Measurements from ENCODE around the gene GALNT2.

Gene GALNT2

DNA sequence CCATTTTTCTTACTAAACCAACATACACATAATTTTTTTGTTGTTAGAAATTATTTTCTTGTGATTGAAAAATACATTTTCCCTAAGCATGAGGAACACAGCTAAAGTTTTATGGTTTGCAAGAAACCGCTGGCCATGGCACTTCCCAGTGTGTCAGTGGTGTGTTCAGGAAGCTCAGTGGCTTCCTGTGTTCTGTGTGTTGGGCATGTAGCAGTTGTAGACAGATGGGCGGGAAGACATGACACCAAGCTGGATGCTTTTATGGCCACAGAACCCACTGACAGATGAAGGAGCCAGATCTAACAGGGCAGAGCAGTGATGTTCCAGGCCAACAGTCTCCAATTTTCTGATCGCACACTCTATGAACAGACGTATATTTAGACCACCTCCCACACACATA is 119.8 kb downstream of the GALNT2 start:
- no peak for DNase-seq
- in situ Hi-C loops (cut with HindIII; ENCODE audit: low pct_ligation_motif_present, low sequenced_read_pairs) = no loop called here
- Histone ChIP-seq H3K36me3 (replicated peaks) (no peaks in the 10 kb centered on the region), H3K4me3 (ENCODE audit: low read depth, low read length) (no peak overlapping the region), H3K27me3 (replicated peaks) (no peaks in the 10 kb centered on the region), H3K27ac (no peak overlapping the region)
- no peak for TF ChIP-seq CTCF (IDR thresholded peaks at IDR 0.05; ENCODE audit: low read depth, low read length, missing control alignments)

DNA sequence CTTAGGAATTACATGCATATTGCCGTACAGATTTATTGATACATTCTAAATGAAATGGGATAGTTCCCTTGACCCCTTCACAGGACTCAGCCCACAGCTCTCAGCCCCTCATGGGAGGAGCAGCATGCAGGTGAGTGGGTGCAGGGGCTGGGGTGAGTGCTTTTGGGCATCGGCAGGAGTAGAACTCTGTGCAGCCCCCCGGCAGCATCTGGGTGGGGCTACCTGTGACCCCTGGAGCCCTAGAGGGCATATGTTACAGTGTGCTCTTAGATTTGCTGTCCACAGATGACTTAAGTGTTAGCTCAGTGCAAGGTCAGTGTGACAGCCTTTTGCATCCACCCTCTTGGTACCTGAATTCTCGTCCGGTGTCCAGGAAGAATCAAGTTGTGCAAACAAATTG is 120.3 kb downstream of the GALNT2 start:
- TF ChIP-seq CTCF (IDR thresholded peaks at IDR 0.05; ENCODE audit: low read depth, low read length, missing control alignments) = no peak
- no peak overlapping the region for H3K4me3 ChIP-seq (ENCODE audit: low read depth, low read length)
- no peaks in the 10 kb centered on the region for H3K27me3 ChIP-seq (replicated peaks)
- no peak for DNase-seq
- H3K36me3 ChIP-seq (replicated peaks) = no peaks in the 10 kb centered on the region
- no peak overlapping the region for H3K27ac ChIP-seq
- in situ Hi-C loops (cut with HindIII; ENCODE audit: low pct_ligation_motif_present, low sequenced_read_pairs) = no loop called here

GRCh38 chr1:230188826-230189225 is 121.8 kb downstream of the GALNT2 start:
- H3K4me3 ChIP-seq (ENCODE audit: low read depth, low read length) = no peak overlapping the region
- no peak for DNase-seq
- TF ChIP-seq CTCF (IDR thresholded peaks at IDR 0.05; ENCODE audit: low read depth, low read length, missing control alignments) = no peak
- in situ Hi-C loops (cut with HindIII; ENCODE audit: low pct_ligation_motif_present, low sequenced_read_pairs) = no loop called here
- H3K27me3 ChIP-seq (replicated peaks) = no peaks in the 10 kb centered on the region
- H3K27ac ChIP-seq = no peak overlapping the region
- no peaks in the 10 kb centered on the region for H3K36me3 ChIP-seq (replicated peaks)

GRCh38 chr1:230189341-230189740 is 122.3 kb downstream of the GALNT2 start:
- in situ Hi-C loops (cut with HindIII; ENCODE audit: low pct_ligation_motif_present, low sequenced_read_pairs) = no loop called here

DNA sequence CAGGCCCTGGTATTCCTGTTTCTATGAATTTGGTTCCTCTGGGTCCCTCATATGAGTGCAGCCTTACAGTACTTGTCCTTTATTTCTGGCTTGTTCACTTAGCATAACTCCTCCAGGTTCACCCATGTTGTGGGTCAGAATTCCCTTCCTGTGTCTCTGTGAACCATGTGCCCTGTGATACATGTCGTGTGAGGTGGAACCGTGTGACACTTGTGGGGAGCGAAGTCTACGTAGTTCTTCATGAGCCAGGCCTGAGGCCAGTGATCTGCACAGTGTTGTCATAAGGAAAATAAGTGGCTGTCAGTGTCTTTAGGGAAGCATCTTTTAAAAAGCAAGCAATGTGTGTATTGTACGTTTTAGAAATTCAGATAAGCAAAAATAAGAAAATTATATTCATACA is 122.8 kb downstream of the GALNT2 start:
- H3K27ac ChIP-seq = no peak overlapping the region
- no peaks in the 10 kb centered on the region for H3K27me3 ChIP-seq (replicated peaks)
- no peak overlapping the region for H3K4me3 ChIP-seq (ENCODE audit: low read depth, low read length)
- in situ Hi-C loops (cut with HindIII; ENCODE audit: low pct_ligation_motif_present, low sequenced_read_pairs) = no loop called here
- no peaks in the 10 kb centered on the region for H3K36me3 ChIP-seq (replicated peaks)
- DNase-seq = no peak
- no peak for TF ChIP-seq CTCF (IDR thresholded peaks at IDR 0.05; ENCODE audit: low read depth, low read length, missing control alignments)

More at GRCh38 chr1:230189341-230189740, 122.3 kb downstream of the GALNT2 start:
- TF ChIP-seq CTCF (IDR thresholded peaks at IDR 0.05; ENCODE audit: low read depth, low read length, missing control alignments) = no peak
- no peak overlapping the region for H3K27ac ChIP-seq
- DNase-seq = no peak
- H3K4me3 ChIP-seq (ENCODE audit: low read depth, low read length) = no peak overlapping the region
- H3K27me3 ChIP-seq (replicated peaks) = no peaks in the 10 kb centered on the region
- H3K36me3 ChIP-seq (replicated peaks) = no peaks in the 10 kb centered on the region

GRCh38 chr1:230191079-230191804 is 124.2 kb downstream of the GALNT2 start:
- TF ChIP-seq CTCF (IDR thresholded peaks at IDR 0.05; ENCODE audit: low read depth, low read length, missing control alignments) = no peak
- Histone ChIP-seq H3K27me3 (replicated peaks) (no peaks in the 10 kb centered on the region), H3K27ac (peak overlapping the region; percentile 50), H3K36me3 (replicated peaks) (no peaks in the 10 kb centered on the region), H3K4me3 (ENCODE audit: low read depth, low read length) (no peak overlapping the region)
- peak; percentile 83 for DNase-seq
- in situ Hi-C loops (cut with HindIII; ENCODE audit: low pct_ligation_motif_present, low sequenced_read_pairs) = no loop called here
